Ishikawa (cell line): ENCODE results near the gene MRPS18B.
A peak's percentile ranks its signal among the peaks of the same experiment; 100 is the strongest.

Experiments
- CEBPB ChIP-seq: IDR thresholded peaks from 2 replicates; pipeline ENCODE4 v1.6.1; 2012
- CREB1 ChIP-seq: IDR thresholded peaks from 2 replicates; pipeline ENCODE4 v1.6.1; 2012; ENCODE audit warnings: low read depth
- EGR1 ChIP-seq: IDR thresholded peaks from 2 replicates; pipeline ENCODE4 v1.6.1; 2012
- FOXM1 ChIP-seq: IDR thresholded peaks from 2 replicates; pipeline ENCODE4 v1.6.1; 2012; ENCODE audit warnings: low read depth, borderline replicate concordance
- NFIC ChIP-seq: IDR thresholded peaks from 2 replicates; pipeline ENCODE4 v1.6.1; 2012
- RAD21 ChIP-seq: IDR thresholded peaks from 2 replicates; pipeline ENCODE4 v1.6.1; 2012; ENCODE audit warnings: low read depth
- REST ChIP-seq: IDR thresholded peaks from 2 replicates; pipeline ENCODE4 v1.6.1; 2012; ENCODE audit warnings: low read depth, mild to moderate bottlenecking
- TAF1 ChIP-seq: IDR thresholded peaks from 2 replicates; pipeline ENCODE4 v1.6.1; 2012; ENCODE audit warnings: low read depth, mild to moderate bottlenecking
- TCF12 ChIP-seq: IDR thresholded peaks from 2 replicates; pipeline ENCODE4 v1.6.1; 2012; ENCODE audit warnings: low read depth
- TEAD4 ChIP-seq: IDR thresholded peaks from 2 replicates; pipeline ENCODE4 v1.6.1; 2012
- USF1 ChIP-seq: IDR thresholded peaks from 2 replicates; pipeline ENCODE4 v1.6.1; 2012
- YY1 ChIP-seq: IDR thresholded peaks from 2 replicates; pipeline ENCODE4 v1.6.1; 2012; ENCODE audit warnings: low read depth
- ZBTB7A ChIP-seq: IDR thresholded peaks from 2 replicates; pipeline ENCODE4 v1.6.1; 2012; ENCODE audit warnings: low read depth

The MRPS18B gene

GRCh38 chr6:30643656-30644055, 26.0 kb downstream of the MRPS18B start:
- no peak for TF ChIP-seq RAD21
- TF ChIP-seq REST: no peak
- no peak for TF ChIP-seq TCF12
- no peak for TF ChIP-seq CREB1
- TF ChIP-seq USF1: no peak
- no peak for TF ChIP-seq FOXM1
- TF ChIP-seq TAF1: no peak
- no peak for TF ChIP-seq CEBPB
- no peak for TF ChIP-seq YY1
- TF ChIP-seq TEAD4: no peak

- TF ChIP-seq TEAD4 (no peak), USF1 (no peak), REST (no peak), NFIC (no peak), TCF12 (no peak), YY1 (no peak)
These were observed 27.1 kb downstream of the MRPS18B start for GRCh38 chr6:30644769-30645168.

GRCh38 chr6:30645989-30646388, 28.3 kb downstream of the MRPS18B start:
- no peak for TF ChIP-seq YY1
- no peak for TF ChIP-seq REST
- TF ChIP-seq TAF1: no peak
- no peak for TF ChIP-seq RAD21
- TF ChIP-seq USF1: no peak
- TF ChIP-seq TCF12: no peak
- no peak for TF ChIP-seq ZBTB7A
- no peak for TF ChIP-seq CEBPB

- no peak for TF ChIP-seq EGR1
- no peak for TF ChIP-seq TCF12
- TF ChIP-seq USF1: no peak
- TF ChIP-seq YY1: no peak
- TF ChIP-seq NFIC: no peak
- no peak for TF ChIP-seq CREB1
- TF ChIP-seq CEBPB: peak; percentile 58
- no peak for TF ChIP-seq REST
These were observed 29.0 kb downstream of the MRPS18B start, which contains the start of gene C6orf136 for GRCh38 chr6:30646450-30647241. Gene C6orf136, plus strand, starts transcription at chr6:30647133. Its CDS starts 99 bp downstream, at chr6:30647232.
